ENCODE results near the gene BCR.

DNA sequence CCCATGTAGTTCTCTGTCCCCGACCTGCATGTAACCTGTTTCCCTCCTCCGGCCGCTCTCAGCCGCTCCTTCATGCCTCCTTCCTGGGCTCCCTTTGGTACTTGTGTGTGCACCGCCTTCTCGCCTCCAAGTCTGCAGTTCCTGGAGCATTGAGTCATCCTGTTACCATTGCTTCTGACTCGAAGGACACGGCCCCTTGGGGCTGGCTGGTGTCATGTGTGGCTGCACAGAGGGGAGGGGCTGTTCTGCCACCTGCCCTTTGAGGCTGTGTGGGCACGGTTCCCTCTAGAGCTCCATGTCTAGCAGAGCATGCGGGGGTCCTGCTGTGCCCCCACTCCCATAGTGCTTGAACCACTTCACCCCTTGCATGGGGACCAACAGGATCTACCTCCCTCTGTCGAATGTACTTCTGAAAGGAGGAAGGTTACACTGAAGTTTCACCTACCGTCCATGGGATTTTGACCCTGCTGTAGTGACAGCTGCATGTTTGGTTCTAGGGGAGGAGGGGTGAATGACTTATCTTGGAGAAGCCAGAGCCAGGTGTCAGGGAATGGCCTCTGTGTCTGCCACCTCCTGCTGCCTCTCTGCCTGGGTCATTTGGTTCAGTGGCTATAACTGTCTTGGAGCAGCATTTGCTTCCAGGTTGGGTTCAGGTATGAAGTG is 39.6 kb downstream of the BCR start:
- TF ChIP-seq POLR2A (IDR thresholded peaks at IDR 0.05; ENCODE audit: low read length): peak; percentile 48
- no peak for TF ChIP-seq GATA1 (IDR thresholded peaks at IDR 0.05; ENCODE audit: low read depth, low read length)
